Psoas muscle (tissue), 8 donors: ENCODE results near the gene R3HDM2. TPM values are rescaled to one million over a fixed set of nuclear protein-coding genes. Genes with fewer than 3 reads are reported as not detected.

Source experiments
- ATAC-seq, 4 donors: fragments of 200-7000 bp; cut with Tn5 transposase; one replicate each; pipeline ENCODE4 v1.9.1; 2020; ENCODE audit warnings: moderate library complexity in 3 of 4, mild to moderate bottlenecking in 2 of 4
- DNase-seq, 2 donors: peaks; one replicate each; pipeline ENCODE4 v3.0.0-alpha.2; 2020
- H3K27ac ChIP-seq: fragments of 200-600 bp; one replicate; pipeline ENCODE4 v1.8.0; 2022
- H3K27me3 ChIP-seq, 3 donors: fragments of 200-600 bp in 1 of 3; one replicate each; pipeline versions ENCODE4 v1.6.1 to v1.8.0; 2013 to 2022; ENCODE audit warnings: low read length in 2 of 3, mild to moderate bottlenecking in 2 of 3, moderate library complexity in 1 of 3; ENCODE audit not compliant: insufficient read depth in 3 of 3
- H3K36me3 ChIP-seq, 2 donors: fragments of 200-600 bp in 1 of 2; one replicate each; pipeline versions ENCODE4 v1.6.1 to v1.8.0; 2013 to 2022; ENCODE audit warnings: low read depth in 1 of 2, mild to moderate bottlenecking in 1 of 2, moderate library complexity in 1 of 2; ENCODE audit not compliant: insufficient read depth in 1 of 2
- H3K4me1 ChIP-seq: fragments of 200-600 bp; one replicate; pipeline ENCODE4 v1.8.0; 2022
- H3K4me3 ChIP-seq: fragments of 200-600 bp; one replicate; pipeline ENCODE4 v1.8.0; 2022; ENCODE audit warnings: mild to moderate bottlenecking
- H3K9me3 ChIP-seq: fragments of 200-600 bp; one replicate; pipeline ENCODE4 v1.8.0; 2022
- WGBS, 3 donors: extraction: QIAGEN DNeasy Blood & Tissue Kit; methylation state at CpG; one replicate each; pipeline versions ENCODE4 v1.1.6 to v1.1.7; 2013; 5-methylcytosine and 5-hydroxymethylcytosine counted together
- intact Hi-C, 2 donors: fragments of 100-400 bp; cut with DNase I; formaldehyde crosslinking; loops; one replicate each; pipeline versions ENCODE4 v1.11.0 to v1.14.2; 2022
- polyA plus RNA-seq, 3 donors: library from polyadenylated mRNA; stranded (reverse); fragments of 200-250 nt; gene quantifications; one replicate each; pipeline ENCODE4 v1.2.3, GENCODE V29; 2013
- total RNA-seq, 4 donors: library from RNA; stranded (reverse); fragmentation: NEBNext Ultra II Directional in 2 of 4; extraction: Animal tissue kit (Norgen Biotek cat#: 25700) in 2 of 4; gene quantifications; one replicate each; pipeline versions ENCODE4 v1.2.1 to v1.2.4, GENCODE V29; 2021 to 2023
- TF ChIP-seq, protein P1 (sequence below): fragments of 200-600 bp; IDR thresholded peaks from one replicate; pipeline ENCODE4 v1.8.0; 2022; ENCODE audit warnings: antibody characterized with exemption
- donor health status: healthy with polysubstance abuse.
- donor health status: DM: no; HTN: no; CAD: no; lungs with moderate emphysema.
- donor health status: Bipolar disorder and iron deficiency.
- donor health status: healthy.
- donor health status: DM: yes; HTN: yes; CAD: no.
- donor health status: DM: no; HTN: no; CAD: no.
- donor health status: DM: no; HTN: no; CAD: no.
- donor health status: DM: yes; HTN: yes; CAD: no.

The R3HDM2 gene
- total and polyA plus RNA-seq, 7 donors, result 12.1 to 64.9 (median 41.4) TPM

- H3K36me3 ChIP-seq, result no peaks in the 10 kb centered on the region
- no peaks in the 10 kb centered on the region for H3K9me3 ChIP-seq
- H3K4me3 ChIP-seq, result peak within 1 kb of the TSS; percentile 68
- H3K27me3 ChIP-seq, result peaks cover 0 to 59% (median 26%) of the 10 kb centered on the region in 3 donors
- no peak for ATAC-seq
- intact Hi-C loops, result loop anchor here in 1 of 2 donors (10.0 kb wide), 1 partner anchor 249 kb away; no protein-coding TSS in a partner anchor
- WGBS, 3 donors, result 2% methylated on average over 24 to 100 of the region's 102 CpGs
- H3K4me1 ChIP-seq, result peaks cover 14% of the 10 kb centered on the region
- no peak within 1 kb of the TSS for H3K27ac ChIP-seq
- TF ChIP-seq, protein P1, sequence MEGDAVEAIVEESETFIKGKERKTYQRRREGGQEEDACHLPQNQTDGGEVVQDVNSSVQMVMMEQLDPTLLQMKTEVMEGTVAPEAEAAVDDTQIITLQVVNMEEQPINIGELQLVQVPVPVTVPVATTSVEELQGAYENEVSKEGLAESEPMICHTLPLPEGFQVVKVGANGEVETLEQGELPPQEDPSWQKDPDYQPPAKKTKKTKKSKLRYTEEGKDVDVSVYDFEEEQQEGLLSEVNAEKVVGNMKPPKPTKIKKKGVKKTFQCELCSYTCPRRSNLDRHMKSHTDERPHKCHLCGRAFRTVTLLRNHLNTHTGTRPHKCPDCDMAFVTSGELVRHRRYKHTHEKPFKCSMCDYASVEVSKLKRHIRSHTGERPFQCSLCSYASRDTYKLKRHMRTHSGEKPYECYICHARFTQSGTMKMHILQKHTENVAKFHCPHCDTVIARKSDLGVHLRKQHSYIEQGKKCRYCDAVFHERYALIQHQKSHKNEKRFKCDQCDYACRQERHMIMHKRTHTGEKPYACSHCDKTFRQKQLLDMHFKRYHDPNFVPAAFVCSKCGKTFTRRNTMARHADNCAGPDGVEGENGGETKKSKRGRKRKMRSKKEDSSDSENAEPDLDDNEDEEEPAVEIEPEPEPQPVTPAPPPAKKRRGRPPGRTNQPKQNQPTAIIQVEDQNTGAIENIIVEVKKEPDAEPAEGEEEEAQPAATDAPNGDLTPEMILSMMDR, result no peak
- no peak for DNase-seq
Measured at GRCh38 chr12:57216014-57216911, 214.6 kb downstream of the R3HDM2 start, which contains the start of gene NXPH4. Gene NXPH4, plus strand, starts transcription at chr12:57216794. Its CDS starts 176 bp downstream, at chr12:57216970.

DNA sequence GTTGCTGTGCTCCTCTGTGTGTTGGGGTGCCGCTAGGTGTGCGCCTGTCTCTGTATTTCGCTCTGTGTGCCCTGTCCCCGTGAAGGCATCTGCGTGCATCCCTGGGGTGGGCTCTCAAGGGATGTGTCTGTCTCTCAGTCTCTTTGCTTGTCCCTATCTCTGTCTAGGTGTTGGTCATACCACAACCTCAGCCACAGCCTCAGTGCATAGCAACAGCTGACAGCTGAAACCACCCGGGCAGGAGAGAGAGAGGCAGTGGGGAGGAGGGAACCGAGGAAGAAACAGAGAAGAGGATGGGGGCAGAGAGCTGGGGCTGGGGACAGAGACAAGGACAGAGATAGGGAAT, 215.2 kb downstream of the R3HDM2 start:
- Histone ChIP-seq H3K27me3 (peaks cover 0 to 55% (median 22%) of the 10 kb centered on the region in 3 donors), H3K4me3 (no peak overlapping the region)

DNA sequence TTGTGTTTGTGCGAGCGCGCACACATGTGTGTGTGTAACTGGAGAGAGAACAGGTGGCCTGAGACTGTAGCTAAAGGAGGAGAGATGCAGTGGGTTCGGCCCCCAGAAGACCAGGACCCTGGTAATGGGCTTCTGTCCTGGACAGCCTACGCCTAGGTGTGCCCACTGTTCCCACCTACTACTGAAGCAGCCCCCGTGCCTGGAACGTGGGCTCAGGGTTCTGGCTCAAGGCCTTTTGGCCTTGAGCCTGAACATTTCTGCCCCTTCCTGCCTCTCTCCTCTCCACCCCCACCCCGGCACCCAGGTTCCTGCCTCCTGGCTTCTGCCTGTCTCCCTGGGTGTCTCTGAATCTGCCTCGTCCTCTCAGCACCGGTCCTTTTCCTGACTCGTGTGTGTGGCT, 215.8 kb downstream of the R3HDM2 start:
- WGBS, 3 donors, result 26 to 42% (median 30%) methylated on average over 11 of the region's 11 CpGs
- Histone ChIP-seq H3K9me3 (no peaks in the 10 kb centered on the region), H3K4me3 (no peak overlapping the region), H3K4me1 (peaks cover 14% of the 10 kb centered on the region), H3K36me3 (no peaks in the 10 kb centered on the region), H3K27ac (no peak overlapping the region), H3K27me3 (peaks cover 0 to 50% (median 22%) of the 10 kb centered on the region in 3 donors)
- ATAC-seq (no peak), DNase-seq (no peak)
- TF ChIP-seq, protein P1, result no peak
- intact Hi-C loops, result loop anchor here in 1 of 2 donors (2.0 to 10.0 kb wide), 3 partner anchors 22 to 250 kb away; a partner anchor contains a TSS

More for the DNA sequence above, 215.2 kb downstream of the R3HDM2 start:
- WGBS, 3 donors, result 24 to 31% (median 26%) methylated on average over 7 of the region's 7 CpGs
- intact Hi-C loops, result loop anchor here in 1 of 2 donors (2.0 to 10.0 kb wide), 3 partner anchors 21 to 249 kb away; a partner anchor contains a TSS
- H3K4me1 ChIP-seq, result peaks cover 14% of the 10 kb centered on the region
- no peaks in the 10 kb centered on the region for H3K36me3 ChIP-seq
- no peaks in the 10 kb centered on the region for H3K9me3 ChIP-seq
- TF ChIP-seq, protein P1, result no peak
- no peak for ATAC-seq
- H3K27ac ChIP-seq, result no peak overlapping the region
- no peak for DNase-seq

DNA sequence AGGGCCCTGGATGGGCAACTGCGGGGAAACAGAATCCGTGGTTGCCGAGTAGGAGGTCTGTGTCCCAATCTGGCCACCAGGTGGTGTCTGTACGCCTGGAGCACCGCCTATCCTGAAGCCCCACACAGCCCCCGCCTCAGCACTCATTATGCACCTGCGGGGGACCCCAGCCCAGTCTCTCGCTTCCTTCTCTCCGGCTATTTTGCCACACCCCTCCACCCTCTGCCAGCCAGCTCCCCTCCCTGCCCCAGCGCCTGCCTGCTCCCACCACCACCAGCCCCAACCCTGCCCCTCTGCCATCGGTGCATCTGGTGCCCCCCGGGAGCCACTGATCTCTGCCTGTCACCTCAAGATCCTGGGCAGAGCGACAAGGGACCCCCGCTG, 216.5 kb downstream of the R3HDM2 start:
- H3K4me3 ChIP-seq, result no peak overlapping the region
- WGBS, 3 donors, result 2 to 8% (median 2%) methylated on average over 11 to 14 of the region's 14 CpGs
- TF ChIP-seq, protein P1, result peak; percentile 65
- no peaks in the 10 kb centered on the region for H3K9me3 ChIP-seq
- DNase-seq, result peak; percentile 67 to 80
- peaks cover 0 to 44% (median 20%) of the 10 kb centered on the region in 3 donors for H3K27me3 ChIP-seq
- peaks cover 14% of the 10 kb centered on the region for H3K4me1 ChIP-seq
- ATAC-seq, result peak; percentile 63 to 85 (median 68)
- H3K27ac ChIP-seq, result no peak overlapping the region
- H3K36me3 ChIP-seq, result no peaks in the 10 kb centered on the region
- intact Hi-C loops, result loop anchor here (1.0 to 10.0 kb wide), 4 partner anchors 22 to 250 kb away; a partner anchor contains a TSS
